HepG2 (cell line): ENCODE measurements around the gene SAP25. TPM values are rescaled to one million over a fixed set of nuclear protein-coding genes. Genes with fewer than 3 reads are reported as not detected.

Experiments
- AGO1 ChIP-seq: fragments of 200-400 bp; formaldehyde crosslinking; IDR thresholded peaks from 2 replicates; pipeline ENCODE4 v1.6.1; 2017; ENCODE audit warnings: mild to moderate bottlenecking, low read depth, low read length, moderate library complexity; ENCODE audit not compliant: poor library complexity, severe bottlenecking
- CEBPG ChIP-seq: IDR thresholded peaks from 2 replicates; pipeline ENCODE4 v1.6.1; 2016
- DNMT3B ChIP-seq: conservative IDR thresholded peaks from 2 replicates; pipeline ENCODE4 v1.6.1; 2016; ENCODE audit warnings: missing biosample characterization, control low read depth
- HNRNPL ChIP-seq: fragments of 200-400 bp; formaldehyde crosslinking; IDR thresholded peaks from 2 replicates; pipeline ENCODE4 v1.6.1; 2017; ENCODE audit warnings: mild to moderate bottlenecking, low read depth, low read length
- HOXA3 ChIP-seq: sonication (generic); formaldehyde crosslinking; IDR thresholded peaks from 2 replicates; pipeline ENCODE4 v1.5.0; 2020; ENCODE audit warnings: missing genetic modification reagents
- NFIB ChIP-seq: sonication (generic); formaldehyde crosslinking; IDR thresholded peaks from 2 replicates; pipeline ENCODE4 v1.9.0; 2021; ENCODE audit warnings: missing genetic modification reagents, mild to moderate bottlenecking, borderline replicate concordance
- PCBP1 ChIP-seq: fragments of 200-400 bp; formaldehyde crosslinking; IDR thresholded peaks from 2 replicates; pipeline ENCODE4 v1.6.1; 2017; ENCODE audit warnings: mild to moderate bottlenecking, low read depth, low read length, borderline replicate concordance
- RBFOX2 ChIP-seq: fragments of 200-400 bp; formaldehyde crosslinking; IDR thresholded peaks from 2 replicates; pipeline ENCODE4 v1.6.1; 2017; ENCODE audit warnings: low read depth, mild to moderate bottlenecking, low read length
- RBM39 ChIP-seq: fragments of 200-400 bp; formaldehyde crosslinking; IDR thresholded peaks from one replicate; pipeline ENCODE4 v1.6.1; 2018; ENCODE audit warnings: antibody characterized with exemption, mild to moderate bottlenecking, low read depth, low read length; ENCODE audit not compliant: poor library complexity, severe bottlenecking
- TAF15 ChIP-seq: fragments of 200-400 bp; formaldehyde crosslinking; IDR thresholded peaks from one replicate; pipeline ENCODE4 v1.6.1; 2018; ENCODE audit warnings: mild to moderate bottlenecking, low read depth, low read length; ENCODE audit not compliant: poor library complexity, severe bottlenecking
- TERF1 ChIP-seq: sonication (generic); formaldehyde crosslinking; IDR thresholded peaks from 2 replicates; pipeline ENCODE4 v1.8.0; 2022; ENCODE audit warnings: mild to moderate bottlenecking, missing genetic modification reagents, moderate library complexity
- ZHX2 ChIP-seq, 2 experiments: sonication (generic) in 1 of 2; formaldehyde crosslinking in 1 of 2; IDR thresholded peaks; 2 replicates each; pipeline versions ENCODE4 v1.6.1 to v1.9.0; 2014 to 2022; ENCODE audit warnings: antibody characterized with exemption in 1 of 2, borderline replicate concordance in 1 of 2, inconsistent platforms in 1 of 2, low read depth in 1 of 2, missing genetic modification reagents in 1 of 2
- ZNF687 ChIP-seq: sonication (generic); formaldehyde crosslinking; IDR thresholded peaks from 2 replicates; pipeline ENCODE4 v1.5.1; 2020; ENCODE audit warnings: mild to moderate bottlenecking, missing genetic modification reagents, moderate library complexity
- ZNF740 ChIP-seq: sonication (generic); formaldehyde crosslinking; IDR thresholded peaks from 2 replicates; pipeline ENCODE4 v1.4.0; 2020; ENCODE audit warnings: missing genetic modification reagents
- ZNF784 ChIP-seq: sonication (generic); formaldehyde crosslinking; IDR thresholded peaks from 2 replicates; pipeline ENCODE4 v1.5.1; 2020; ENCODE audit warnings: missing genetic modification reagents, mild to moderate bottlenecking, borderline replicate concordance
- polyA plus RNA-seq, 8 experiments: library from polyadenylated mRNA; depleted of rRNA in 3 of 8; stranded (reverse) in 7 of 8; unstranded in 1 of 8; fragments of >200 nt; fragmentation: Illumina TruSeq in 4 of 8; extraction: Trizol in 4 of 8; gene quantifications; 2 replicates each; pipeline versions ENCODE4 v1.2.1 to v1.2.3, GENCODE V29; 2011 to 2016; ENCODE audit warnings: low read depth in 4 of 8, missing spikeins in 1 of 8, mixed read lengths in 1 of 8; ENCODE audit not compliant: insufficient read depth in 1 of 8
- total RNA-seq, 5 experiments: library from RNA; depleted of rRNA; stranded (reverse); fragments of >200 nt; fragmentation: Illumina TruSeq; extraction: Trizol; gene quantifications; 2 replicates each; pipeline ENCODE4 v1.2.3, GENCODE V29; 2016; ENCODE audit warnings: low read depth in 1 of 5

SAP25 gene
- total and polyA plus RNA-seq, 2 of the 13 experiments (the other 11 are each of a cell fraction or from before 2014, with no cell fraction given), result 0.15 to 0.20 TPM

- TF ChIP-seq NFIB (CRISPR knock-in tag) (peak; percentile 18; the same call in 1 of the 2 replicates), HNRNPL (peak; percentile 37; the same call in 1 of the 2 replicates), TAF15 (peak; percentile 24), HOXA3 (CRISPR knock-in tag) (peak; percentile 79), AGO1 (peak; percentile 99), RBFOX2 (peak; percentile 39), RBM39 (peak; percentile 76), PCBP1 (0 out of 2 replicates have a peak, but pooled peaks have one; percentile 74), ZNF687 (CRISPR knock-in tag) (peak; percentile 45), ZHX2 (IDR thresholded peaks at IDR 0.05; ENCODE audit: low read depth) (peak; percentile 63; the same call in 1 of the 2 replicates), ZHX2 (CRISPR knock-in tag; IDR thresholded peaks at IDR 0.05; ENCODE audit: borderline replicate concordance) (no peak), CEBPG (CRISPR knock-in tag) (no peak), DNMT3B (CRISPR knock-in tag) (no peak), TERF1 (no peak), ZNF784 (CRISPR knock-in tag) (no peak), ZNF740 (peak; percentile 88)
These were observed at the start of gene SAP25 (continued) for GRCh38 chr7:100573691-100574361.
